HG03060 (cell line): ENCODE measurements around the gene SS18L1.

ENCODE experiments used
- ATAC-seq: cut with Tn5 transposase; IDR thresholded peaks from one replicate; pipeline ENCODE4 v1.9.1; 2021; ENCODE audit warnings: low read depth, moderate number of reproducible peaks; ENCODE audit not compliant: unreplicated experiment

Gene SS18L1

GRCh38 chr20:62168061-62168460, 24.5 kb downstream of the SS18L1 start:
- ATAC-seq = no peak

- ATAC-seq = no peak
Measured at GRCh38 chr20:62168890-62169435, 25.4 kb downstream of the SS18L1 start.

DNA sequence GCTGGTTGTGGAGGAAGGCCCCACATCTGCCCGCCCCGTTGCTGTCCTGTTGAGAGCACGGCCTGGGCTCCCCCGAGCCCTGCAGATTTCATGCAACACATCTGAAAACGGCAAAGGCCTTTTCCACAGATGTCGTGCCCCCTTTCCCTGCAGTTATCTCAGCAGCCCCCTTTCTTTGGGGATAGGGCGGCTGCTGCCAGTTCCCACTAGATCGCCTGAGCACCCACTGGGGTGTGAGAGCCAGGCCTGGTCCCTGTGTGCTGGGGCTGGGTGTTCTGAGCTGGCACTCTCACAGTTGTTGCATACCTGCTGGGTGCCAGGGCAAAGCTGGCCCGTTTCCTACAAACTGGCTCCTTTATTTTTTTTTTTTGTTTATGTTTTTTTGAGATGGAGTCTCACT, 27.0 kb downstream of the SS18L1 start:
- no peak for ATAC-seq

GRCh38 chr20:62171245-62171644, 27.7 kb downstream of the SS18L1 start:
- no peak for ATAC-seq

DNA sequence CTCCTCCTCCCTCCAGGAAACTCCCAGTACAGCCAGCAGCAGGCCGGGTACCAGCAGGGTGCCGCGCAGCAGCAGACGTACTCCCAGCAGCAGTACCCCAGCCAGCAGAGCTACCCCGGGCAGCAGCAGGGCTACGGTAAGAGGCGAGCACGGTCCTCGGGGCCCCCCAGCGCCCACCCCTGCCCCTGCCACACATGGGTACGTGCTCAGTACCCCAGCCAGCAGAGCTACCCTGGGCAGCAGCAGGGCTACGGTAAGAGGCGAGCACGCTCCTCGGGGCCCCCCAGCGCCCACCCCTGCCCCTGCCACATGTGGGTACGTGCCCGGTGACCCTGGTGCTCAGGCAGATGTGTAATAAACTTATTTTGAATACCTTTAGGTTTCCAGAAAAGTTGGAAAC, 29.1 kb downstream of the SS18L1 start:
- no peak for ATAC-seq

GRCh38 chr20:62174021-62174804, 30.6 kb downstream of the SS18L1 start:
- no peak for ATAC-seq

DNA sequence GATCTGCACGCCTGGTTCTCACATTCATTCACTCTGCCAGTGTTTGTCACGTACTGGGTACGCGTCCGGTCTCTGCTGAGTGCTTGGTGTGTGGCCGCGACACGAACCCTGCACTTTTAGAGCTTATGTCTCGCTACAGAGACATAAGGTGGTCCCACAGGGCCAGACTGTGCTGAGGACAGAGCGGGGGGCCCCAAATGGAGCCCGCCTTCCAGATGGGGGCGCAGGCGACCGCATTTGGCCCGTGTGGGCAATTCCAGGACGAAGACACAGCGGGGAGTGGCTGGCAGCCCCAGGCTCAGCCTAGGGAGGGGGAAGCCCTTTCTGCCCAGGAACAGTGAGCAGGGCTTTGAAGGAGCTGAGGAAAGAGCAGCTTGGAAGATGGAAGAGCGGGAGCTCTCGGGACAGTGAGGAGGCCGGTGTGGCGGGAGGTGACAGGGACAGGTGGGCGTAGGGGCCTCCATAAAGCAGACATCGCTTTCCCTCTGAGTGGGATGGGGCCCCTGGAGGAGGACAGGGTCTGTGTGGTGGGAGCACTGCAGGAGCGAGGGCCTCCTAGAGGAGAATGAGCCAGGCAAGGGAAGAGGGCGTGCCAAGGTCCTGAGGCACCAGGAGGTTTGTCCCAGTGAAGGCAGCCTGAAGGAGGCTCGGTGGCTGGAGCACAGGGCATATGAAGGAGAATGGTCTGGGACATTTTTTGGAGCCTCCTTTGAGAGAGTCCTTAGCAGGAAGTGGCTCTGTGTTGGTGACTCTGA, 31.5 kb downstream of the SS18L1 start:
- ATAC-seq = no peak

DNA sequence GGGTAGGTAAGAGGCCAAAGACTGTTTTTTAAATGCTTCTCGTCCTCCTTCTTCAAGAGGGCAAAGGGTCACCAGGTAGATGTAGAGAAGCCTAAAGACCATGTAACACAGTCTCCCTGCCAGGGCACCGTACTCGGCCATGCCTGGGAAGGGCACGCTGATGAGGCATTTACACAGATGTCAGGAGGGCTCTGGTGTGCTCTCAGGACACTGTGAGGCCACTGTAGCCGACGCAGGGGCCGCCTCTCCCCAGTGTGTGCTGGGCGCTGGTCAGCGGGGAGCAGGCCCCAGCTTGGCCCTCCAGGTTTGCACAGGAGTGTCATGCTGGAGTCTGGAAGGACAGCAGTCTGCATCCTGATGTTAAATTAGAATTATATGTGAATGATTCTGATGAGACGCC, 32.1 kb downstream of the SS18L1 start:
- no peak for ATAC-seq

DNA sequence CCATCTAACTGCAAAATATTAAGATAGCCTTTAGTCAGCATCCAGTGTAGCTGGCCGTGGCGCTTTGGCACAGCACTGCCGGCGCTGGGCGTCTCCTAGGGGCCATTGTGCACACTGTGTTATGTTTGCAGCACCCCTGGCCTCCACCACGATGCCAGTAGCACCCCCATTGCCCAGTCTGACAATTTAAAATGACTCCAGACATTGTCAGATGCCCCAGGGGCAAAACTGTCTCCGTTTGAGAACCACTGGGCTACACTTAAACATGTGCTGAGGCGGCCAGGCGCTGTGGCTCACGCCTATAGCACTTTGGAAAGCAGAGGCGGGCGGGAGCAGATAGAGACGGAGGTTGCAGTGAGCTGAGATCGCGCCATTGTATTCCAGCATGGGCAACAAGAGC, 33.3 kb downstream of the SS18L1 start:
- no peak for ATAC-seq

- no peak for ATAC-seq
Measured at GRCh38 chr20:62177307-62177706, 33.7 kb downstream of the SS18L1 start.

- ATAC-seq = no peak
Measured at GRCh38 chr20:62178316-62179161, 35.0 kb downstream of the SS18L1 start.

DNA sequence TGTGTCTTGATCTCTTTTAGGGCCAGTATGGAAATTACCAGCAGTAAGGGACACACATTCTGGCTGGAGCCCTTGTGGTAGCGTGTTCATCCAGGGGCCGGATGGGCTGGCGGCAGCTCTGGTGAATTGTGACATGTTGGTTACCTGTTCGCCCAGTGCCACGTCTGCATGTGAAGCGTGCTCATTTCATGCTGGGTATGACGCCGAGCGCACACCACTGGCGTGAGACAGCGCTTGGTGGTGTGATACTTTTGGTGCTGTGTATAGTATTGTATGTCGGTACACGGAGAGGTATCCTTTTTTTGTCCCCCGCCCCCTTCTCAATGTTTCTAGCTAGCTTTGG, 35.6 kb downstream of the SS18L1 start:
- no peak for ATAC-seq

DNA sequence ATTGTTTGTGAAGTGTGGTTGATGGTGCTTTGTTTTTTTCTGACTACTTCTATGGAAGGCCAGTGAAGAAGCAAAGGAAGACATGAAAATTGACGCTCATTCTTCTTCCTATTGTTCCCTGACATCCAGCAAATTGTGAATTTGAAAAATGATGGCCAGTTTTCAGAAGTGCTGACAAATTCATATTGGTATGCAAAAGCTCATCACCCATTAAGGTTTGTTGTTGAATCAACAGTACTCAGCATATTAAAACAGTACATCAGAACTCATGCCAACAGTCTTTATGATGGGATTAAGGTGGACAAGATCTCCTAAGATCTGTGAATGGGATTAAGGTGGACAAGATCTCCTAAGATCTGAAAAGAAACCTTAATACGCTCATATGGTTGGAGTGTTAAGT, 38.2 kb downstream of the SS18L1 start:
- no peak for ATAC-seq

DNA sequence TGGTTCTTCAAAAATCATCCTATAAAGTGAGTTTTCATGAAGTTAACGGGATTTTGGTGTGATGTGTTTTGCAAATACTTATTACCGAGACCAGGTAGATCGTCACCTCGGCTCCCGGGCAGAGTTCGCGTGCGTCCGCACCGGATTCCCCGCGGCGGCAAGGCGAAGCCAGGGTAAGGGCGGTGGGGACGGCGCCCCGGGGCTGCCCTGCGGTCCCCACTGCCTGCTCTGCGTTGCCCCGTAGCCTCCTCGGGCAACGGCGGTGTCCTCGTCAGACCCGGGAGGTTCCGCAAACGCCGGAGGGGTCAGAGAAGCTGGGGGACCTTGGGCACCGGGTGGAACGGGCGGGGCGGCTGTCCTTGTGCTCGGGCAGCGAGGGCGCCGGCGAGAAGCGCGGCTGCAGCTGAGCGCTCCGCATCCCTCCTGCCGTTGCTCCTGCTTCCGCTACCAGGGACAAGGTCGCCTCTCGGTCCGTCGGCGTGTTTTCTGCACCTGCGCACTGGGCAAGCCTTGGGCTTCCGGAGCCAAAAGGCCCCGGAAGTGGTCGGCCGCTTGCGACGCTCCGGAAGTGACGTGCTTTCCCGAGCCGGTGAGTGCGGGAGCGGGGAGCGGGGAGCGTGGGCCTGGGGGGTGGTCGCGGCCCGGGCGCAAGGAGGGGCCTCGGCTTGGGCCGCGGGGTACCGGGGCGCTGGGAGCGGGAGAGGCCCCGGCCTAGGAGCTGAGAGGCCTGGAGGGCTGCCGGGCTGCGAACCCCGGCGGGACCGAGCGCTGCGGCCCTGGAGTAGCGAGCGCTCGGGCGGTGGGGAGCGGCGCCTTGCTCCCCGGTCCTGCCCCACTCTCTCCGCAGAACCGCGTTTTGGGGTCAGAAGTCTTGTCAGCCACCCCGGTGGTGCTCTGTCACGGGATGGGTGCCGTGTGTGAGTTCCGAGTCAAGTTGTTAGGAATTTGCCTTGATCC, 39.2 kb downstream of the SS18L1 start, which contains the start of gene MTG2:
MTG2 (plus strand) TSS at position 560 of the 957 bp plus-strand sequence. CDS start 10,393 bp downstream, outside the sequence.
- peak; percentile 89 for ATAC-seq

DNA sequence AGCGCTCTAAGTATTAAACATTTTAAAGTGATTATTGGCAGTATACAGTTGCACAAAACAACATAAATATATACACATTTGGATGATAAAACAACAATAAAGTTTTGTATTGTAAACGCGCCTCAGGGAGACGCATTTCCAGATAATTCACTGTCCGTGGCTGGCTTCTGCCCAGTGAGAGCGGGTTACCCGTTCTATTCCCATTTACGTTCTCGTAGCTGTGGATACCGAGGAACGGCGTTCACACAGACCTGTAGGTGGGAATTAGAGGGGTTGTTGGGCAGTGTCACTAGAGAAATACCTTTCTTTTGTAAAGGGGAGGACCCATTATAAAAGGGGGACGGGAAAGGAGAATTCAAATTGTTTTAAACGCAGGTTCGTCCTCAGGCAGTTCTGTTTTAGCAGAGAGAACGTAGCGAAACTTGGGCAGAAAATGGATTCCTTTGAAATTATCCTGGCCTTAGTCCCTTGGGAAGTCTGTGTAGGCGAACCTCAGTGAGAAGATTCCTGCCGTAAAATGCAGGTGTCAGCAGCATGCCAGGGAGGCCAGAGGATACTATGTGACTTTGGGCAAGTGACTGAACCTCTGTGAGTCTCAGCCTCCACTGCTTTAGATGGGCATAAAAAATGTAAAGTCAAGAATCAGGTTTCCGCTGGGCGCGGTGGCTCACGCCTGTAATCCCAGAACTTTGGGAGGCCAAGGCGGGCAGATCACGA, 40.0 kb downstream of the SS18L1 start:
- no peak for ATAC-seq

GRCh38 chr20:62186096-62186426, 42.5 kb downstream of the SS18L1 start:
- ATAC-seq = no peak

DNA sequence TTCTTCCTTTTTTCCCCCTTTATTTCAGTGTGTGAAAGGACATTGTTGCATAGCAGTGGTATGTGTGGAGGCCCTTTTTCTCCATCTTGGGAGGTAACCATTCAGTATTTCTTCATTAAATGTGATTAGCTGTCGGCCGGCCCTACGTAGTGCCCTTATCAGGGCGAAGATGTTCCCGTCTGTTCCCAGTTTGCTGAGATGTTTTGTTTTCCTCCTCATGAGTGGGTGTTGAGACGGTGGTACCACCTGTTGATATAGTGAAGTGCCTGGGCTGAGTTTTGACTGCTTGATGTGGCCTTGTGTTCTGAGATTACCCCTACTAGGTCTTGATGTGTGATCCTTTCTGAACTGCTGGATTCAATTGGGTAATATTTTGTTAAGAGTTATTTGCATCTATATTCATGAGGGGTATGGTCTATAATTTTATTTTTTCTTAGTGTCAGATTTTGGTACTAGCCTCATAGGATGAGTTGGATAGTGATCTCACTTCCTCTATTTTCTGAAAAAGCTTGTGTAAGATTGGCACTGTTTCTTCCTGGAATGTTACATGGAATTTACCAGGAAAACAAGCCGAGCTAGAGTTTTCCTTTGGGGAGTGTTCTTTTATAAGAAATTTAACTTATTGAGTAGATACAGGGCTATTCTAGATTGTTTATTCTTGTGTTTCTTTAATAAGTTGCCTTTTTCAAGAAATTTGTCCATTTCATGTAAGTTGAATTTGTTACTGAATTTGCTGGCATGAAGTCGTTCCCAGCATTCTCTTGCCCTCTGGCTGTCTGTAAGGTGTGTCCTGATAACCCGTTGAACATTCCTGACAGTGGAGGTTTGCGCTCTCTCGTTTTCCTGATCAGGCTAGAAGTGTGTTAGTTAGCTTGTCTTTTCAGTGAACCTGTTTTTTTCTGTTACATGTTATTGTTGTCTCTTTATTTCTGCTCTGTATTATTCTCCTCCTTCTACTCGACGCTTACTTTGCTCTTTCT, 43.6 kb downstream of the SS18L1 start:
- no peak for ATAC-seq
